HCEC 1CT (cell line): ENCODE data around the gene TMEM205.
A peak's percentile ranks its signal among the peaks of the same experiment; 100 is the strongest.
"Not testable (repeated sequence)": the region's sequence is repeated elsewhere in the genome, so short reads cannot be mapped to it uniquely, and the experiment has no call there.

Experiments
- DNase-seq: peaks from one replicate; pipeline ENCODE4 v3.0.0-alpha.2; 2017

TMEM205 gene

GRCh38 chr19:11338569-11339253, 7.4 kb downstream of the TMEM205 start:
- no peak for DNase-seq

GRCh38 chr19:11338121-11338520, 7.9 kb downstream of the TMEM205 start:
- no peak for DNase-seq

- no peak for DNase-seq
Measured at GRCh38 chr19:11337080-11337479, 9.0 kb downstream of the TMEM205 start.

GRCh38 chr19:11335449-11336146, 10.5 kb downstream of the TMEM205 start:
- DNase-seq, result no peak

- peak; percentile 22 for DNase-seq
Measured at GRCh38 chr19:11333838-11334237, 12.2 kb downstream of the TMEM205 start.

DNA sequence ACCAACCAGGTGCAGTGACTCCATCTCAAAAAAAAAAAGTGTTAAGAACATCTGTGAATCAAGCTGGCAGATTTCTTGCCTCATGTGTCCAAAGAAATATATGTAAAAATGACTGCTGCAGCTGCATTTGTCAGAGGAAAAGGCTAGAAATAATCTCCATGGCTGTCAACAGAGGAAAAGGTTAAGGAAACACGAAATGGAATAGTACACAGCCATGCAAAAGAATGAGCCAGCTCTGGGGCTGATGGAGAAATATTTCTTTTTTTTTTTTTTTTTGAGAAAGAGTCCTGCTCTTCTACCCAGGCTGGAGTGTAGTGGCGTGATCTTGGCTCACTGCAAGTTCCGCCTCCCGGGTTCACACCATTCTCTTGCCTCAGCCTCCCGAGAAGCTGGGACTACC, 13.2 kb downstream of the TMEM205 start:
- no peak for DNase-seq

- peak; percentile 9 for DNase-seq
Measured at GRCh38 chr19:11331502-11331901, 14.6 kb downstream of the TMEM205 start.

- no peak for DNase-seq
Measured at GRCh38 chr19:11330127-11330526, 15.9 kb downstream of the TMEM205 start.

DNA sequence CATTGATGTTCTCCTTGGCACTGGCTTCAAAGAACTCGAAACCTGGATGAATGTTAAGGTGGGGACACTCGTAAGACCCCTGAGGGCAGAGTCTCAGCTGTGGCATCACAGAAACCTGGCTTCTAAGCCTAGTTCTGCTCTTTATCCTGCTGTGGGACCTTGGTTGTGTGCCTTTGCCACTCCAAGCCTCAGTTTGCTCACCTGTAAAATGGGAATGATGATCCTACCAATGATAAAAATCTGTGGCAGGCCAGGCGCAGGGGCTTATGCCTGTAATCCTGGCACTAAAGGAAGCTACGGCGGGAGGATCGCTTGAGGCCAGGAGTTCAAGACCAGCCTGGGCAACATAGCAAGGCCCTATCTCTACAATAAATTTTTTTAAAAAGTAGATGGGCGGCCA, 20.5 kb downstream of the TMEM205 start:
- DNase-seq, result no peak

DNA sequence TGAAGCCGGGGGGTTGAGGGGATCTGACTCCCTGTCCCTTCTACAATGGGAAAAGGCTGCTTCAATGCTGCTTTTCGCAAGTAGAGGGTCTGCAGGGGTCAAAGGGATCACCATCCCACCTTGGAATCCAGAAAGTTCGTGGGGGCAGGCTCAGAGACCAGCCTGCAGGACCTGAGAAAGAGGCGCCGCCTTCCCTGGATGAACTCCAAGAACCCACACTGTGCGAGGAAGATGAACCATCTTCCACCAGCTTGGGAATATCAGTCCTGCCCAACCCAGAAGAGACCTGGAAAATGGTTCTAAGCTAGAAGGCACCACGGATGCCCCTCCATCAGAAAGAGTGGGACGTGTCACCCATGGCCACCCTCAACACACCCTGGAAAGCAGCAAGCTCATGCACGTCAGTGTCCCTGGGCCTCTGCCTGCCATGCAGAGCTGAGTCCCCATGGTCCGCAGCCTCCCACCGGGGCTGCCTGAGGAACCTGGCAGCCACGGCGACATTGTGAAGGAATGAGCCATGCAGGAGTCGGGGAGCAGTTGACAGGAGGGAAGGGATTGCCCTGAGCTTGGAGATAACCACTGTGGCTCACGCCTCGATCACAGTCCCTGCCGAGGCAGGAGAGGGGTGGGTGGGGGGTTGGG, 21.2 kb downstream of the TMEM205 start:
- no peak for DNase-seq

- peak; percentile 93 for DNase-seq
Measured at GRCh38 chr19:11324079-11324661, 21.9 kb downstream of the TMEM205 start.

GRCh38 chr19:11323601-11324078, 22.4 kb downstream of the TMEM205 start:
- no peak for DNase-seq

DNA sequence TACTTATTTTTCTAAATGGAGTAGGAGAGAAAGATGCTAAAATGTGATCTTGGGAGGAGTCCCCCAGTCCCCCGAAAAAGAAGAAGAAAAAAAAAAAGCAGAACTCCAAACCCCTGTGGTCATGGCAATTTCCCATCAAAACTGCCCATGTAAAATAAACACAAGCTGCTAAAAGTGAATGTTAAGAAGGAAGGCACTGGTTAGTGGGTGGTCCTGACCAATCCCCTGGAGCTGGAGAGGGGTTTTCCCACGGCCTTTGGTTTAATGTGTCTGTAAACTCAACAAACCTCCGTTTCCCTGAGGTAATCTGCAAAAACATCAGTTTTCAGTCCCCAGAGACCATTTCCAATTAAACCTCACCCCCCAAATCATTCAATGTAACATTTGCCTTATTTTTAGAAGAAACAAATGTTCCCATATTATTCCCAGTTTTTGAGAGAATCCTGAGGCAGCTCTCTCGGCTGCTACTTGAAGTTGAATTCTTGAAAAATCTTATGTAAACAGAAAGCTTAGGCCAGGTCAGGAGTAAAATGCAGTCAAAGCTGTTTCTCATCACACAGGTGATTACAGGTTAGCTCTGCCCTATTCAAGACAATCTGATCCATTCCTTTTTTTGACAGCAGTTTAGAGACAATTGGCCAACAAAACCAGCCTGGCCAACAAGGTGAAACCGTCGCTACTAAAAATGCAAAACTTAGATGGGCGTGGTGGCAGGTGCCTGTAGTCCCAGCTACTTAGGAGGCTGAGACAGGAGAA, 23.6 kb downstream of the TMEM205 start:
- no peak for DNase-seq

DNA sequence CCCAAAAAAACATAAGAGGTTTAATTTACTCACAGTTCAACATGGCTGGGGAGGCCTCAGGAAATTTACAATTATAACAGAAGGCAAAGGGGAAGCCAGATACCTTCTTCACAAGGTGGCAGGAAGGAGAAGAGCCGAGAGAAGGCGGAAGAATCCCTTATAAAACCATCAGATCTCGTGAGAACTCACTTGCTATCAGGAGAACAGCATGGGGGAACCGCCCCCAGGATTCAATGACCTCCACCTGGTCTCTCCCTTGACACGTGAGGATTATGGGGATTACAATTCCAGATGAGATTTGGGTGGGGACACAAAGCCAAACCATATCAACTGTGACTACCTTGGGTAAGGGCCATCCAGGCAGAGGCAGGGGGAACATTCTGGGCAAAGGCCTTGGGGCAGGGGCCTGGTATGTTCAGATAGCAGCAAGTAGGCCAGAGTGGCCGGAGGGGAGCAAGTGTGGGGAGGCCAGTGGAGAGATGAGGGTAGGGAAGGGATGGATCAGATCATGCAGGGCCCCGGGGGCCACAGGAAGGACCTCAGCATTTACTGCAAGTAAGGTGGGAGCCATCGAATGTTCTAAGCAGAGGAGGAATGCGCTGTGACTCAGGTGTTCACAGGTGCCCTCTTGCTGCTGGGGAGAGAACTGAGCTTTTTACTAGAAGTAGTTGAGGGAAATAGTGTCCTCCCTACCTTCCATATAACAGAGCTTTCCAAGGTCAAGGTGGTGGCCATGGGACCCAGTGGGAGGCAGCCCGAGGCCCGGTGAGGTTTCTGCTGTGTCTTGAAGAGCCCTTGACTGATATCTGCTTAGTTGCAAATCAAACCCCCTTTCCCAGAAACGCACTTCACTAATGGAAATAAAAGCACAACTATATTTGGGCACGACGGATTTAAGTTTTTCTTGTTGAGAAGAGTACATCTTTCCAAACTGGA, 24.6 kb downstream of the TMEM205 start:
- DNase-seq, result no peak

GRCh38 chr19:11320278-11320995, 25.6 kb downstream of the TMEM205 start:
- DNase-seq, result not testable (repeated sequence)

DNA sequence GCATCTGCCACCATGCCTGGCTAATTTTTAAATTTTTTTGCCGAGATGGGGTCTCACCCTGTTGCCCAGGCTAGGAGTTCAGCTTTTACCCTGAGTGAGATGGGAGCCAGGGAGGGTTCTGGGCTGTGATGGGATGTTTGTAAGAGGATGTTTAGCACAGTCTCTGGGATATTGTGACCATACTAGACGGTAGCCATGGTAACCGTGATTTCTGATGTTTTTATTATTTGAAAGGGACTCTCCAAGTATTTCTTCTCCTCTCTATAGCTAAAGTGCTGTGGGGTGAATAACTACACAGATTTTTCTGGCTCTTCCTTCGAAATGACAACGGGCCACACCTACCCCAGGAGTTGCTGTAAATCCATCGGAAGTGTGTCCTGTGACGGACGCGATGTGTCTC, 39.7 kb downstream of the TMEM205 start:
- no peak for DNase-seq

GRCh38 chr19:11304936-11305335, 41.1 kb downstream of the TMEM205 start:
- no peak for DNase-seq

DNA sequence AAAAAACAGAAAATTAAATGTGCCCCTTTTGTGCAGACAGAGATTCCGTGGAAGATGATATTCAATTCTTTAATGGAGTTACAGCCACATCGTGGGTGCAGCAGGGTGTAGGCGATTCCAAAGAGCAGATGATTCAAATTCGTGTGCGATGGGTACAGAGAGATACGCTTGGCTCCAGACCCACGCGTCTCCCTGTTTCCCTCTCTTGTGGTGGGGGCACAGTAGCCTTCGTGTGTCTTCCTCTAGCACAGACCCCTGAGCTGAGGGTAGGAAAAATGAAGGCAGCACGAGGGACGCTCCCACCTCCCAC, 45.3 kb downstream of the TMEM205 start:
- no peak for DNase-seq

- DNase-seq, result no peak
Measured at GRCh38 chr19:11299946-11300810, 45.9 kb downstream of the TMEM205 start.

- DNase-seq, result no peak
Measured at GRCh38 chr19:11296264-11296663, 49.8 kb downstream of the TMEM205 start.
